T-cell (primary cell): Measurements from ENCODE around the gene RBFOX1. TPM values are rescaled to one million over a fixed set of nuclear protein-coding genes. Genes with fewer than 3 reads are reported as not detected.

Experiments used
- ATAC-seq, 4 experiments: fragments of 200-7000 bp in 3 of 4; fragments of 150-1000 bp in 1 of 4; cut with Tn5 transposase; replicated peaks in 1 of 4; 1 replicate in 3 of 4; 2 replicates in 1 of 4; pipeline ENCODE4 v1.10.0; 2021; ENCODE audit warnings: moderate library complexity in 3 of 4, mild to moderate bottlenecking in 2 of 4, moderate number of reproducible peaks in 1 of 4
- CTCF ChIA-PET, 2 donors: fragments of 300-600 bp; sonication (Branson Sonifier 250); formaldehyde crosslinking; loops; one replicate each; lab custom pipeline; 2022; ENCODE audit warnings: antibody characterized with exemption in 2 of 2; lab: Charles Lee
- POLR2A ChIA-PET, 2 donors: fragments of 300-600 bp; sonication (Branson Sonifier 250); formaldehyde crosslinking; loops; one replicate each; lab custom pipeline; 2022; ENCODE audit warnings: antibody characterized with exemption in 2 of 2; lab: Charles Lee
- DNase-seq, 35 experiments: peaks; one replicate each; pipeline versions ENCODE4 v3.0.0 to v3.0.0-alpha.2; 2013 to 2023
- H3K27ac ChIP-seq: one replicate; pipeline ENCODE4 v1.5.1; 2013; ENCODE audit warnings: low read length
- H3K27me3 ChIP-seq, 2 experiments: replicated peaks in 1 of 2; 1 replicate in 1 of 2; 2 replicates in 1 of 2; pipeline versions ENCODE4 v1.6.1 to v1.7.0; 2013; ENCODE audit warnings: low read length in 1 of 2, mixed read lengths in 1 of 2; ENCODE audit not compliant: control insufficient read depth in 2 of 2, insufficient read depth in 2 of 2; ENCODE audit errors: extremely low read depth in 1 of 2
- H3K36me3 ChIP-seq, 2 donors: 1 replicate in 1 of 2; 2 replicates in 1 of 2; pipeline versions ENCODE4 v1.6.1 to v1.7.0; 2013; ENCODE audit warnings: low read length in 1 of 2; ENCODE audit not compliant: control insufficient read depth in 2 of 2, insufficient read depth in 1 of 2; ENCODE audit errors: extremely low read depth in 1 of 2
- H3K4me1 ChIP-seq, 2 experiments: 1 replicate in 1 of 2; 2 replicates in 1 of 2; pipeline versions ENCODE4 v1.6.1 to v1.7.0; 2013; ENCODE audit warnings: low read length in 2 of 2, mixed read lengths in 1 of 2; ENCODE audit not compliant: insufficient read depth in 2 of 2, control insufficient read depth in 1 of 2; ENCODE audit errors: extremely low read depth in 1 of 2
- H3K4me3 ChIP-seq, 2 donors: 1 replicate in 1 of 2; 2 replicates in 1 of 2; pipeline versions ENCODE4 v1.5.1 to v1.7.0; 2013; ENCODE audit warnings: mild to moderate bottlenecking in 2 of 2, low read length in 1 of 2, moderate library complexity in 1 of 2; ENCODE audit not compliant: control insufficient read depth in 1 of 2; ENCODE audit errors: extremely low read depth in 1 of 2
- H3K9me3 ChIP-seq: 2 replicates; pipeline ENCODE4 v1.7.0; 2013
- H3K27ac Mint-ChIP-seq, 2 donors: one replicate each; pipeline ENCODE4 v1.8.0; 2020 to 2021; ENCODE audit warnings: mild to moderate bottlenecking in 2 of 2, mixed read lengths in 2 of 2
- H3K27me3 Mint-ChIP-seq, 2 donors: one replicate each; pipeline ENCODE4 v1.8.0; 2021 to 2022; ENCODE audit warnings: mixed read lengths in 2 of 2
- H3K36me3 Mint-ChIP-seq: one replicate; pipeline ENCODE4 v1.8.0; 2021; ENCODE audit warnings: mixed read lengths
- H3K4me1 Mint-ChIP-seq, 3 donors: one replicate each; pipeline ENCODE4 v1.8.0; 2020 to 2022; ENCODE audit warnings: mixed read lengths in 3 of 3, mild to moderate bottlenecking in 1 of 3
- H3K4me3 Mint-ChIP-seq, 3 donors: one replicate each; pipeline ENCODE4 v1.8.0; 2020 to 2022; ENCODE audit warnings: mild to moderate bottlenecking in 3 of 3, mixed read lengths in 3 of 3, moderate library complexity in 3 of 3
- H3K9me3 Mint-ChIP-seq, 3 donors: one replicate each; pipeline ENCODE4 v1.8.0; 2020 to 2022; ENCODE audit warnings: mixed read lengths in 3 of 3
- WGBS: methylation state at CpG from one replicate; pipeline ENCODE4 v1.1.5; 2013; ENCODE audit warnings: missing lambda C conversion rate; ENCODE audit not compliant: insufficient coverage; 5-methylcytosine and 5-hydroxymethylcytosine counted together
- total RNA-seq, 35 experiments: library from RNA in 6 of 35; stranded (reverse) in 6 of 35; fragments of 120-200 nt in 1 of 35; gene quantifications; one replicate each; pipeline versions ENCODE4 v1.2.1 to v1.2.4 and lab custom pipeline; 2013 to 2026

The RBFOX1 gene
- total RNA-seq, 5 donors from 2014 or later (not counting 1 experiment from before 2014, with no cell fraction given) = not detected

- Histone ChIP-seq H3K9me3 (no peaks in the 10 kb centered on the region), H3K4me1 (no peaks in the 10 kb centered on the region), H3K27me3 (no peaks in the 10 kb centered on the region), H3K4me3 (no peak overlapping the region), H3K27ac (no peak overlapping the region), H3K36me3 (no peaks in the 10 kb centered on the region)
- Mint-ChIP-seq H3K27ac (no peak overlapping the region), H3K4me1 (no peaks in the 10 kb centered on the region), H3K27me3 (no peaks in the 10 kb centered on the region), H3K9me3 (peaks cover 13 to 31% (median 20%) of the 10 kb centered on the region in 3 donors), H3K36me3 (no peaks in the 10 kb centered on the region), H3K4me3 (no peak overlapping the region)
- WGBS = 90% methylated on average over 2 of the region's 3 CpGs
- ChIA-PET CTCF (no interaction called here), POLR2A (no interaction called here)
- DNase-seq = no peak
- ATAC-seq = no peak
Observed at GRCh38 chr16:7325834-7326233, 6.8 kb upstream of the RBFOX1 start.

- Mint-ChIP-seq H3K27ac (no peak overlapping the region), H3K4me3 (no peak overlapping the region), H3K4me1 (no peaks in the 10 kb centered on the region), H3K9me3 (peaks cover 13 to 34% (median 21%) of the 10 kb centered on the region in 3 donors), H3K27me3 (no peaks in the 10 kb centered on the region), H3K36me3 (no peaks in the 10 kb centered on the region)
- no peak overlapping the region for H3K27ac ChIP-seq
- 88% methylated on average over 4 of the region's 8 CpGs for WGBS
- no peaks in the 10 kb centered on the region for H3K9me3 ChIP-seq
- ChIA-PET POLR2A (no interaction called here), CTCF (no interaction called here)
- ATAC-seq = no peak
- DNase-seq = no peak
- H3K27me3 ChIP-seq = no peaks in the 10 kb centered on the region
- H3K4me1 ChIP-seq = no peaks in the 10 kb centered on the region
- no peak overlapping the region for H3K4me3 ChIP-seq
- H3K36me3 ChIP-seq = no peaks in the 10 kb centered on the region
Observed at GRCh38 chr16:7330709-7331108, 1.9 kb upstream of the RBFOX1 start.

- Histone ChIP-seq H3K9me3 (no peaks in the 10 kb centered on the region), H3K27me3 (no peaks in the 10 kb centered on the region), H3K36me3 (no peaks in the 10 kb centered on the region), H3K27ac (no peak overlapping the region), H3K4me3 (no peak overlapping the region), H3K4me1 (no peaks in the 10 kb centered on the region)
- Mint-ChIP-seq H3K36me3 (no peaks in the 10 kb centered on the region), H3K4me3 (no peak overlapping the region), H3K27ac (no peak overlapping the region), H3K4me1 (no peaks in the 10 kb centered on the region), H3K9me3 (peaks cover 7 to 27% (median 13%) of the 10 kb centered on the region in 3 donors), H3K27me3 (no peaks in the 10 kb centered on the region)
- CTCF ChIA-PET = no interaction called here
- 83% methylated on average over 1 of the region's 6 CpGs for WGBS
- POLR2A ChIA-PET = no interaction called here
- ATAC-seq (no peak), DNase-seq (no peak)
Observed at GRCh38 chr16:7331997-7332396, 648 bp upstream of the RBFOX1 start.

GRCh38 chr16:7333180-7333725, 608 bp downstream of the RBFOX1 start:
- peaks cover 7 to 20% (median 10%) of the 10 kb centered on the region in 3 donors for H3K9me3 Mint-ChIP-seq
- no peaks in the 10 kb centered on the region for H3K27me3 Mint-ChIP-seq
- ChIA-PET POLR2A (no interaction called here), CTCF (no interaction called here)
- no peaks in the 10 kb centered on the region for H3K36me3 Mint-ChIP-seq
- Histone ChIP-seq H3K27me3 (no peaks in the 10 kb centered on the region), H3K36me3 (no peaks in the 10 kb centered on the region), H3K4me1 (no peaks in the 10 kb centered on the region), H3K4me3 (no peak overlapping the region), H3K9me3 (no peaks in the 10 kb centered on the region), H3K27ac (no peak overlapping the region)
- ATAC-seq (no peak), DNase-seq (no peak)
- H3K4me3 Mint-ChIP-seq = no peak overlapping the region
- no peak overlapping the region for H3K27ac Mint-ChIP-seq
- no peaks in the 10 kb centered on the region for H3K4me1 Mint-ChIP-seq
- WGBS = no CpG with 5 or more reads among the region's 6 CpGs

GRCh38 chr16:7334801-7335560, 2.3 kb downstream of the RBFOX1 start:
- Mint-ChIP-seq H3K9me3 (peaks cover 7 to 16% (median 14%) of the 10 kb centered on the region in 3 donors), H3K36me3 (no peaks in the 10 kb centered on the region), H3K27ac (no peak overlapping the region), H3K4me3 (no peak overlapping the region), H3K27me3 (no peaks in the 10 kb centered on the region), H3K4me1 (no peaks in the 10 kb centered on the region)
- ATAC-seq = no peak
- no peak overlapping the region for H3K27ac ChIP-seq
- H3K4me3 ChIP-seq = no peak overlapping the region
- ChIA-PET CTCF (no interaction called here), POLR2A (no interaction called here)
- no peaks in the 10 kb centered on the region for H3K27me3 ChIP-seq
- no peaks in the 10 kb centered on the region for H3K9me3 ChIP-seq
- H3K4me1 ChIP-seq = no peaks in the 10 kb centered on the region
- no peaks in the 10 kb centered on the region for H3K36me3 ChIP-seq
- WGBS = no CpG with 5 or more reads among the region's 3 CpGs
- no peak for DNase-seq

- POLR2A ChIA-PET = no interaction called here
- Histone ChIP-seq H3K27me3 (no peaks in the 10 kb centered on the region), H3K36me3 (no peaks in the 10 kb centered on the region), H3K4me3 (no peak overlapping the region), H3K4me1 (no peaks in the 10 kb centered on the region), H3K9me3 (no peaks in the 10 kb centered on the region), H3K27ac (no peak overlapping the region)
- no peak for ATAC-seq
- H3K4me3 Mint-ChIP-seq = no peak overlapping the region
- no peaks in the 10 kb centered on the region for H3K36me3 Mint-ChIP-seq
- CTCF ChIA-PET = no interaction called here
- no peak overlapping the region for H3K27ac Mint-ChIP-seq
- no CpG with 5 or more reads among the region's 3 CpGs for whole genome bisulfite sequencing
- no peaks in the 10 kb centered on the region for H3K27me3 Mint-ChIP-seq
- H3K4me1 Mint-ChIP-seq = no peaks in the 10 kb centered on the region
- peaks cover 7 to 17% (median 16%) of the 10 kb centered on the region in 3 donors for H3K9me3 Mint-ChIP-seq
- no peak for DNase-seq
Observed at GRCh38 chr16:7335991-7336634, 3.5 kb downstream of the RBFOX1 start.
